GM11168 (cell line): Measurements from ENCODE around the gene TRMU.

ENCODE experiments used
- in situ Hi-C: fragments of 300-500 bp; cut with MboI; formaldehyde crosslinking; loops from one replicate; pipeline ENCODE4 v1.12.0; 2022; ENCODE audit warnings: low sequenced_read_pairs; ENCODE audit not compliant: unreplicated experiment

The TRMU gene

GRCh38 chr22:46335201-46336118, at the start of gene TRMU:
TSS of gene TRMU (plus strand) at chr22:46335714. CDS start at chr22:46335765, 51 bp downstream.
- in situ Hi-C loops = no loop called here

- in situ Hi-C loops = no loop called here
These were observed 49.5 kb upstream of the TRMU start for GRCh38 chr22:46286006-46286405.

GRCh38 chr22:46286941-46287872, 48.3 kb upstream of the TRMU start:
- in situ Hi-C loops = no loop called here

DNA sequence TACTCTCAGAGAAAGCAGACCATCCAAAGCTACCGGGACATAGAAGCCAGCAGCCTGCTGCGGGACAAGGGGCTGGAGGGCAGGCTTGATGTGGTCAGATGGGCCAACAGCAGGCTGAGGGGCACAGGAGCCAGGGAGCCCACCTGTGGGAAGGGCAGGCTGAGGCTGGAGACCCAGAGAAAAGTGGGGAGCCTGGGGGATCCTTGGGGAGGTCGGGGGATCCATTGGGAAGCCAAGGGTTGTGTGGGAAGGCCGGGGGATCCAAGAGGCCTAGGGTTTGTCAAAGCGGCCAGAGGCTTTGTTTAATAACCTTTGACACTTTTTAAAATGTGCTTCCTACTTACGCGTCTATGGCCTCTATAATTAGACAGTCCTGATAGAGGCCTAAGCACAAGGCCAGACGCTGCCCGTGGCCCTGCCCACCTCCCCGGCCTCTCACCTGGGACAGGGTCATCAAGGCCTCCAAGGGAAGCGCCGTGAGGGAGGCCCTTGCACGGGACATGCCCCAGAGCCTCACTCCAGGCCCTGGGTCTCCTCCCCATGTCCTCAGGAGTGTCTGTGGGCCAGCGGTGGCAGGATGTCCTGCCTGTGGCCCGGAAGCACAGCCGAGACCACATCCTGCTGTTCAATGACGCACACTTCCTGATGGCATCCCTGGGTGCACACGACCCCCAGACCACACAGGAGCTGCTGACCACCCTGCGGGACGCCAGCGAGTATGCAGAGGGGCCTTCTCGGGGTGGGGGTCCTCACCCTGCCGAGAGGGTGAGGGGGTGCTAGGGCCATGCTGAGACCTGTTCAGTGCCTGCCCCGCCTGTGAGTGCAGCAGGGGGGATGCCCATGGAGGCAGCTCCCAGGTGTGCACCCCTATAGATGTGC, 47.4 kb upstream of the TRMU start:
- in situ Hi-C loops = no loop called here

DNA sequence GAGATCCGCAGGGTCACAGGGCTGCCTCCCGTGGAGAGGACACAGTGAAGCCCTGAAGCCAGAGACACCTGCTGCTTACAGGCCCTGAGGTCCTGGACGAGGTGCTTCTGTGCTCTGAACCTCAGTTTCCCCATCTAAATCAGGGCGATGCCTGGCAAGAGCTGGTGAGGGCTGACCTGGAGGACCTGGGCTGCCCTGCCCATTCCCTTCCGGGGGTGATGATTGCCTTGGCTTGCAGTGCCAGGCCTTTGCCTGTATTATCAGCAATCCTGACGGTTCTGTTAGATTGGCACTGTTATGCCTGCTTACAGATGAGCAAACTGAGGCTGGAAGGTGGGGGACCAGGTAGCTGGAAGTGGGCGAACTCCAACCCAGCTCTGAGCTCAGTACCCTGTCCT, 46.7 kb upstream of the TRMU start:
- in situ Hi-C loops = no loop called here

GRCh38 chr22:46289244-46289891, 46.1 kb upstream of the TRMU start:
- in situ Hi-C loops = no loop called here

GRCh38 chr22:46290121-46290842, 45.2 kb upstream of the TRMU start:
- in situ Hi-C loops = no loop called here

- in situ Hi-C loops = no loop called here
These were observed 44.4 kb upstream of the TRMU start for GRCh38 chr22:46290843-46291785.

GRCh38 chr22:46292173-46292572, 43.3 kb upstream of the TRMU start:
- in situ Hi-C loops = no loop called here

DNA sequence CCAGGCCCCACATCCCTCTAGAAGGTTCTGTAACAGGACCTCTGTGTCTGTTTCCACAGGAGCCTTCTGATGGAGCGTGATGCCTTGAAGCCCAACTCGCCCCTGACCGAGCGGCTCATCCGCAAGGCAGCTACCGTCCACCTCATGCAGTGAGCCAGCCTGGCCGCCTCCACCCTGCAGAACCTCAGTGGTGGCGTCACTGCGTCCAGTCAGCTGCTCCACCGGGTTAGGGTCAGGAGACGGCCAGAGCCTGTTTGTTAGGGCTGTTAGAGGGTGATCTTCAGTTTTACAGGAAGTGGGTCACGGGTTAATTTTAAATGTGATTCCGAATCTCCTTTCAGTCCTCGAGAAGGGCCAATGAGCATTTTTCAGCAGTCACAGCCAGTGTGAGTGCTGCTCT, 42.8 kb upstream of the TRMU start:
- in situ Hi-C loops = no loop called here

GRCh38 chr22:46293577-46294260, 41.8 kb upstream of the TRMU start:
- in situ Hi-C loops = no loop called here

DNA sequence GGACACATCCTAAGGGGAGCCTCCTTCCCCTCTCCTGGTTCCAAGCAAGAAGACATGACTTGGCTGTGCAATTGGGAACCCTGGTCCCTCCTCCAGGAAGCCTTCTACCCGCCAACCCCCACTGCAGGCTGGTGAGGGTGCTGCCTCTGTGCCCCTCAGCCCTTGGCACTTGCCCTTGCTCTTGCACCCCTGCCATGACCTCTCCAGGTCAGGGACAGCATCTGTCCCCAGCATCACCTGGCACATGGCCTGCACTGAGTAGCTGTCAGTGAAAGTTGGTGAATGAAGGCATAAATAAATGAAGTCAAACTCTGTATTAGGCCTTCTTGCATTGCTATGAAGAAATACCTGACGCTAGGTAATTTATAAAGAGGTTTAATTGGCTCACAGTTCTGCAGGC, 40.7 kb upstream of the TRMU start:
- in situ Hi-C loops = loop anchor here (5.0 kb wide), 1 partner anchor 162 kb away; no protein-coding TSS in a partner anchor

GRCh38 chr22:46295277-46295971, 40.1 kb upstream of the TRMU start:
- in situ Hi-C loops = loop anchor here (5.0 kb wide), 1 partner anchor 163 kb away; no protein-coding TSS in a partner anchor

- in situ Hi-C loops = loop anchor here (5.0 kb wide), 1 partner anchor 164 kb away; no protein-coding TSS in a partner anchor
These were observed 39.0 kb upstream of the TRMU start, which contains the start of gene GTSE1 for GRCh38 chr22:46296257-46297150. TSS of gene GTSE1 (plus strand) at chr22:46296870. CDS start at chr22:46297401, 531 bp downstream.

DNA sequence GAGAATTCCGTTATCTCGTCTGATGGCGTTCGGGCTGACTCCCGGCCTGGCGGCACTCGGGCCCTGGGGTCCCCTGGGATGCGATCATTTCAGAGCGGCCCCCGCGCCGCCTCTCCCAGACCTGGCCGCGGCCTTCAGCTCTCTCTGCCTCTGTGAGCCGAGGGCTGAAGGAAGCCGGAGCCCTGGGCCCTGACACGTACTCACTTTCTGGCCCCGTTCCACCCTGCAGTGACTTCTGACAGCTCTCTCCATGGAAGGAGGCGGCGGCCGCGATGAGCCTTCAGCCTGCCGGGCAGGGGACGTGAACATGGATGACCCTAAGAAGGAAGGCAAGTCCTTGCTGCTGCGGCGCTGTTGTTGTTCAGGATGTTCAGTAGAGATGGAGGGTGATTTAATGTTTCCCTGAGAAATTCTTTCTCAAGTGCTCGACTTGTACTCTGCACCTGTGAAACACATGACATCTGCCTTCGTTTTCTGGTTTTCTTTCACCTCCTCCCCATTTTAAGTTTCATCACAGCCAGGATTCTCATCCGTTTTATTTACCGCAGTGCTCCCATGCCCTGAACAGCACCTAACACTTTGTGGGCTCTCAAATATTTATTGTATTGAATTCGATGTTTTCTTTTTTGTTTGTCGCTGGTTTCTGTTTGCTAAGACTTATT, 38.2 kb upstream of the TRMU start:
- in situ Hi-C loops = loop anchor here (5.0 kb wide), 1 partner anchor 165 kb away; no protein-coding TSS in a partner anchor
